Measurements from ENCODE around the gene UIMC1.
"Not testable (repeated sequence)": the region's sequence is repeated elsewhere in the genome, so short reads cannot be mapped to it uniquely, and the experiment has no call there.

UIMC1 gene

DNA sequence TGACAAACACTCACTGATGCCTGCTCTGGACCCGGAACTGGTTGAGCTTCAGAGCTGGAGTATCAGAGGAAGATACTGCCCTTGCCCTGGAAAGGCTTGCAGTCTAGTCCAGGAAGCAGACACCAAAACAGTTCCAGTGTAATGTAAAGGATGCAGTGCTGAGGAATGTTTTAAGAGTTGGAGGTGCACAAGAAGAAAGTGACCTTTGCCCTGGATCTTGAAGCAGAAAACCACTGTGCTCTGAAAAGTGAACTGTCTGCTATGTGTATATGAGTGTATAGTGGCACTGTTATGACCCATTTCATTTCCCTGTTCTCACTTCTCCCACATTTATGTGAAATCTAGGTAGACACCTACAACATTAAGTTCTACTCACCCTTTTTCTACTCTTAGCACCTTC lies 18.0 kb upstream of the UIMC1 start:
- Mint-ChIP-seq H3K36me3 (ENCODE audit: low read depth) (peaks cover 25% of the 10 kb centered on the region), H3K27ac (no peak overlapping the region), H3K4me1 (peaks cover 30% of the 10 kb centered on the region), H3K9me3 (no peaks in the 10 kb centered on the region), H3K4me3 (peak overlapping the region; percentile 33), H3K27me3 (no peaks in the 10 kb centered on the region)
- no peak for ATAC-seq
- DNase-seq = no peak

DNA sequence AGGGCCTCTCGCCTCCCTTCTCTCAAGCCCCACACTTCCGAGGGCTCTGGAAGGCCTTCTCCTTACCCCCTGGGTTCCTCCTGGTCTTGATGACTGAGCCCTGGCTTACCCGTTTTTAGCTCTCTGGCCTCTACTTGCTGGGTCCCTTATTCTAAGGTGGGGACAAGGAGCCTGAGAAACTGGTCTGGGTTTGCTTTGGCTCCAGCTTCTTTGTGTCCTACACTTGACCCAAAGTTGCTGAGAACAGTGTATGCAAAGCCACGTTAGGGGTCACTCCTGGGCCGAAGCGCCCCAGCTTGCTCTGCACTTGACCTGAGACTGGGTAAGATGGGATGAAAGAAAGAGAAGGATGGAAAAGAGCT lies 16.7 kb upstream of the UIMC1 start:
- Mint-ChIP-seq H3K36me3 (ENCODE audit: low read depth) (peaks cover 18% of the 10 kb centered on the region), H3K4me3 (peak overlapping the region; percentile 98), H3K27ac (peak overlapping the region; percentile 96), H3K9me3 (no peaks in the 10 kb centered on the region), H3K4me1 (peaks cover 28% of the 10 kb centered on the region), H3K27me3 (no peaks in the 10 kb centered on the region)
- DNase-seq = peak; percentile 16
- ATAC-seq = peak; percentile 8

DNA sequence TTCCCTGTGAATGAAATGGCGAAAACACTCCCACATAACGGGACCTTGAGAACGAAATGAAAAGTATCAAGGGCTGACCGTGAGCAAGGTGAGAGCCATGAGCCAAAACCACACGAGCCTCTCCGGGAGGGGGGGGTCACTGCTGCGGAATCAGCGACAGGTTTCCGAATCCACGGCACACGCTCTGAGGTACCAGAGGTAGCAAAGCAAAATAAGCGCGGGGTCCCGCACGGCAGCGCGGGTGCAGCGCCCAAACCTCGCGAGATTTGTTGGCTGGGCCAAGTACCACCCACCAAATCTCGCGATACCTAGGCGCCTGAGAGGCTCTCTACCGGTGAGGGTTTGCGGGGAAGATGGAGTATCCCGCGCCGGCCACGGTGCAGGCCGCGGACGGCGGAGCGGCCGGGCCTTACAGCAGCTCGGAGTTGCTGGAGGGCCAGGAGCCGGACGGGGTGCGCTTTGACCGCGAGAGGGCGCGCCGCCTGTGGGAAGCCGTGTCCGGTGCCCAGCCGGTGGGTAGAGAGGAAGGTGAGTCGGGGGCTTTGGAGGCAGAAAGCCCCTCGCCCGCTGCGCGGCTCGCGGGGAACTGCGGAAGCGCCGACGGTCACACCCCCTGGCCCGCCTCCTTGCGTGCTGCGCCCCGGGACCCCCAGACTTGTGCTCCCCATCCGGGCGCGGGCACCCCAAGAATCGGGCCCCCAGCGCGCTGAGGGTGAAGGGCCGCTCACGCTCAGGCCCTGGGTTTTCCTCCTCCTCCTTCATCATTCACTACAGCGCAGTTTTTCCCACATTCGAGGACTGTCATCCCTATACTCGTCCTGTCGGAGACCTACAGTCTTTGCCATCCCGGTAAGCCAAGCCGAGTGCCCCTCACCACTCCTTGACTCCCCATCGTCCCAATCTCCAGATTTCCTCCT lies 16.1 kb upstream of the UIMC1 start, which contains the start of gene ZNF346:
TSS of gene ZNF346 (plus strand) at position 311 of the 917 bp plus-strand sequence. CDS start at position 354, 43 bp downstream.
- DNase-seq = peak; percentile 92
- H3K4me1 Mint-ChIP-seq = peaks cover 28% of the 10 kb centered on the region
- H3K27ac Mint-ChIP-seq = peak within 1 kb of the TSS; percentile 96
- peak within 1 kb of the TSS; percentile 98 for H3K4me3 Mint-ChIP-seq
- no peaks in the 10 kb centered on the region for H3K9me3 Mint-ChIP-seq
- H3K36me3 Mint-ChIP-seq (ENCODE audit: low read depth) = peaks cover 16% of the 10 kb centered on the region
- H3K27me3 Mint-ChIP-seq = no peaks in the 10 kb centered on the region
- peak; percentile 98 for ATAC-seq

DNA sequence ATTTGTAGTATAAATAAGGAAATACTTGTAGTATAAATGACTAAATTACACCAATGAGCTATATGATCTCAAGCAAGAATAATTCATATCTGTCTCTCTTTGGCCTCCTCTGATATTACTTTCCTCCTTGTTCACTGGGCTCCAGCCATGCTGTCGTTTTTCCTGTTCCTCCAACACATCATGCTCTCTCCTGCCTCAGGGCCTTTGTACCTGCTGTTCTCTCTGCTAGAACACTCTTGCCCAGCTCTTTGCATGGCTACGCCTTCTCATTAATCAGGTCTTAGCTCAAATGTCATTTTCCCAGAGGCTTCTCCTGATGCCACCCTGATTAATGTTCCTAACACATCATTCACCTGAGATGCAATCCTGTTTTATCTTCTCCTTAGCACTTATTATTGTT lies 13.5 kb upstream of the UIMC1 start:
- Mint-ChIP-seq H3K4me1 (peaks cover 24% of the 10 kb centered on the region), H3K4me3 (no peak overlapping the region), H3K27ac (no peak overlapping the region), H3K27me3 (no peaks in the 10 kb centered on the region), H3K9me3 (no peaks in the 10 kb centered on the region), H3K36me3 (ENCODE audit: low read depth) (peaks cover 7% of the 10 kb centered on the region)
- DNase-seq = no peak
- ATAC-seq = no peak

DNA sequence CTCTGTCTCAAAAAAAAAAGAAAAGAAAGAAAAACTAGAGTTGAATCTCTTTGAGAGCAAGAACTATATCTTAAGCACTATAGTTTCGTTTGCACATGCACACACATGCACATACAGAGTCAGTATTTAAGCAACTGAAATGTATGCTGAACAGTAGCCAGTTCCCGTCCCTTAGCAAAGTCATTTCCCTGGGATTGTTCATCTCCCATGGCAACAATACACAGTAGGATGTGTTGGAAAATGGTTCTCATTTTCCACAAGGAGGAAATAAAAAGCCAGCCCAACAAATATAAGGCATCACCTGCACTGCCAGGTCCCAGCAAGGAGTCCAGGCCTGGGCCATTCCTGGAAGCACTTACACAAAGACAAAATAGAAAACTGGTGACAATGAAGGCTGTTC lies 11.8 kb upstream of the UIMC1 start:
- peaks cover 11% of the 10 kb centered on the region for H3K4me1 Mint-ChIP-seq
- H3K27me3 Mint-ChIP-seq = no peaks in the 10 kb centered on the region
- H3K36me3 Mint-ChIP-seq (ENCODE audit: low read depth) = no peaks in the 10 kb centered on the region
- ATAC-seq = no peak
- H3K4me3 Mint-ChIP-seq = no peak overlapping the region
- DNase-seq = no peak
- H3K27ac Mint-ChIP-seq = no peak overlapping the region
- no peaks in the 10 kb centered on the region for H3K9me3 Mint-ChIP-seq

GRCh38 chr5:177015156-177015555 lies 8.6 kb upstream of the UIMC1 start:
- Mint-ChIP-seq H3K9me3 (no peaks in the 10 kb centered on the region), H3K27ac (no peak overlapping the region), H3K4me3 (no peak overlapping the region), H3K36me3 (ENCODE audit: low read depth) (no peaks in the 10 kb centered on the region), H3K4me1 (no peaks in the 10 kb centered on the region), H3K27me3 (no peaks in the 10 kb centered on the region)
- no peak for DNase-seq
- ATAC-seq = no peak

DNA sequence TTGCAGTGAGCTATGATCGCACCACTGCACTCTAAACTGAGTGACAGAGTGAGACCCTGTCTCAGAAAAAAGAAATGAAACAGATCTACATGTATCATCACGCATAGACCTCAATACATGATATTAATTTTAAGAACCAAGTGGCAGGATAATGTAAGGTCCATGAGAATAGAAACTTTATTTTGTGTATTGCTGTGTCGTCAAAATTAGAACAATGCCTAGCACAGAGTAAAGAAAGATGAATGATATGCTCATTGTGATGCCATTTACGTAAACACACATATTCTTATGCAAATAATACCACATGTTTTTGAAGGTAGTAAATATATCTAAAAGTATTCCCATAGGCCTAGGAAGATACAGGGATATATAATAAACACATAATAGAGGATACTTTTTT lies 3.6 kb upstream of the UIMC1 start:
- H3K27me3 Mint-ChIP-seq = no peaks in the 10 kb centered on the region

DNA sequence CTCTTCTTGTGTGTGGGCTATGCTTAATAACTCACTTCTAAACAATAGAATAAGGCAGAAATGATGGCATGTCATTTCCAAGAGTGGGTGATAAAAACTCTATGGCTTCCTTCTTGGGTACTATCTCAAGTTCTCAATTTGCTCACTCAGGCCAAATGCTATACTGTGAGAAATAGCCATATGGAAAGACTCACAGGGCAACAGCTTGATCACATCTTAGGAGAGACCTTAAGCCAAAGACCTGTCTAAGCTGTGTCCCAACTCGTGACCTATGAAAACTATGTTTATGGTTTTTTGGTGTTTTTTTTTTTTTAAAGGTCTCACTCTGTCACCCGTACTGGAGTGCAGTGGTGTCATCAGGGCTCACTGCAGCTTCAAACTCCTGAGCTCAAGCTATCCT lies 2.1 kb upstream of the UIMC1 start:
- peaks cover 6% of the 10 kb centered on the region for H3K36me3 Mint-ChIP-seq (ENCODE audit: low read depth)
- no peaks in the 10 kb centered on the region for H3K27me3 Mint-ChIP-seq
- H3K27ac Mint-ChIP-seq = no peak overlapping the region
- H3K9me3 Mint-ChIP-seq = no peaks in the 10 kb centered on the region
- no peak for ATAC-seq
- no peak for DNase-seq
- H3K4me1 Mint-ChIP-seq = peaks cover 29% of the 10 kb centered on the region
- H3K4me3 Mint-ChIP-seq = no peak overlapping the region

More for the DNA sequence above, 3.6 kb upstream of the UIMC1 start:
- Mint-ChIP-seq H3K36me3 (ENCODE audit: low read depth) (peaks cover 6% of the 10 kb centered on the region), H3K9me3 (no peaks in the 10 kb centered on the region), H3K4me3 (no peak overlapping the region), H3K4me1 (peaks cover 15% of the 10 kb centered on the region), H3K27ac (no peak overlapping the region)
- ATAC-seq = no peak
- no peak for DNase-seq

GRCh38 chr5:177005619-177006264 lies 837 bp downstream of the UIMC1 start:
- Mint-ChIP-seq H3K4me3 (peak overlapping the region; percentile 92), H3K27ac (peak overlapping the region; percentile 95), H3K36me3 (ENCODE audit: low read depth) (peaks cover 12% of the 10 kb centered on the region), H3K4me1 (peaks cover 34% of the 10 kb centered on the region), H3K27me3 (no peaks in the 10 kb centered on the region), H3K9me3 (no peaks in the 10 kb centered on the region)
- DNase-seq (peak; percentile 77), ATAC-seq (peak; percentile 75)

DNA sequence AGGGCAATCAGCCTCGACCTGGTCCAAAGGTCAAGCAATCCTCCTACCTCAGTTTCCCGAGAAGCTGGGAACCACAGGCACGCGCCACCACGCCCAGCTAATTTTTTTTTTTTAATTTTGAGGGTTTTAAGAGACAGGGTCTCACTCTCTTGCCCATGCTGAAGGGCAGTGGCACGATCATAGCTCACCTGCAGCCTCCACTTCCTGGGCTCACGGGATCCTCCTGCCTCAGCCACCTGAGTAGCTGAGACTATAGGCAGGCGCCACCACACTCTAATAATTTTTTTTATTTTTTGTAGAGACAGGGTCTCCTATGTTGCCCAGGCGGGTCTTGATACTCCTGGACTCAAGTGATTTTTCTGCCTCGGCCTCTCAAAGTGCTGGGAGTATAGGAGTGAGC lies 1.6 kb downstream of the UIMC1 start:
- no peaks in the 10 kb centered on the region for H3K27me3 Mint-ChIP-seq
- no peak for ATAC-seq
- peak overlapping the region; percentile 92 for H3K4me3 Mint-ChIP-seq
- no peak for DNase-seq
- peaks cover 13% of the 10 kb centered on the region for H3K36me3 Mint-ChIP-seq (ENCODE audit: low read depth)
- peaks cover 35% of the 10 kb centered on the region for H3K4me1 Mint-ChIP-seq
- no peaks in the 10 kb centered on the region for H3K9me3 Mint-ChIP-seq
- H3K27ac Mint-ChIP-seq = no peak overlapping the region

DNA sequence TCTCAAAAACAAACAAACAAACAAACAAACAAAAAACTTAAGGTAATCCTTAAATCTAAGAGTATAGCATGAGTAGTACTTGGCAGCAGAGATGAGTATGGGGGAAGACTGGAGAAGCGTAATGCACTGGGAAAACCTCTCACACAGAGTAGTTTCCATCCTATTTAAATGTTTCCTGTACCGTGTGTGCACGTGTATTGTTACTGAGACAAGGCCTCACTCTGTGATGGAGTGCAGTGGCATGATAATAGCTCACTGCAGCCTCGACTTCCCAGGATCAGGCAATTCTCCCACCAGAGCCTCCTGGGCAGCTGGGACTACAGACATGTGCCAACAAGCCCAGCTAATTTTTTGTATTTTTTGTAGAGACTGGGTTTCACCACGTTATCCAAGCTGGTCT lies 2.9 kb downstream of the UIMC1 start:
- no peak for DNase-seq
- no peak for ATAC-seq
- Mint-ChIP-seq H3K9me3 (no peaks in the 10 kb centered on the region), H3K27me3 (no peaks in the 10 kb centered on the region), H3K4me1 (peaks cover 37% of the 10 kb centered on the region), H3K27ac (no peak overlapping the region), H3K4me3 (no peak overlapping the region), H3K36me3 (ENCODE audit: low read depth) (peaks cover 16% of the 10 kb centered on the region)

DNA sequence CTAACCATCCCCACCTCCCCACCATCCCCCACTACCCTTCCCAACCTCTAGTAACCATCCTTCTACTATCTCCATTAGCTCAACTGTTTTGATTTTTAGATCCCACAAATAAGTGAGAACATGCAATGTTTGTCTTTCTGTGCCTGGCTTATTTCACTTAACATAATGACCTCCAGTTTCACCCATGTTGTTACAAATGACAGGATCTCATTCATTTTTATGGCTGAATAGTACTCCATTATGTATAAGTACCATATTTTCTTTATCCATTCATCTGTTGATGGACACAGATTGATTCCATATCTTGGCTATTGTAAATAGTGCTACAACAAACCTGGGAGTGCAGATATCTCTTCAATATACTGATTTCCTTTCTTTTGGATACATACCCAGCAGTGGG lies 7.1 kb downstream of the UIMC1 start:
- ATAC-seq, H3K27ac Mint-ChIP-seq, H3K4me3 Mint-ChIP-seq, H3K27me3 Mint-ChIP-seq, H3K9me3 Mint-ChIP-seq, DNase-seq: not testable (repeated sequence)
- peaks cover 25% of the 10 kb centered on the region for H3K36me3 Mint-ChIP-seq (ENCODE audit: low read depth)
- H3K4me1 Mint-ChIP-seq = peaks cover 43% of the 10 kb centered on the region

- H3K4me1 Mint-ChIP-seq = peaks cover 39% of the 10 kb centered on the region
- DNase-seq = no peak
- H3K27ac Mint-ChIP-seq = no peak overlapping the region
- no peaks in the 10 kb centered on the region for H3K27me3 Mint-ChIP-seq
- H3K9me3 Mint-ChIP-seq = peaks cover 3% of the 10 kb centered on the region
- ATAC-seq = no peak
- no peak overlapping the region for H3K4me3 Mint-ChIP-seq
- H3K36me3 Mint-ChIP-seq (ENCODE audit: low read depth) = peaks cover 27% of the 10 kb centered on the region
These were observed 7.8 kb downstream of the UIMC1 start for GRCh38 chr5:176998828-176999227.

GRCh38 chr5:176996780-176997179 lies 9.8 kb downstream of the UIMC1 start:
- Mint-ChIP-seq H3K36me3 (ENCODE audit: low read depth) (peaks cover 29% of the 10 kb centered on the region), H3K27me3 (no peaks in the 10 kb centered on the region), H3K9me3 (peaks cover 3% of the 10 kb centered on the region), H3K4me1 (peaks cover 38% of the 10 kb centered on the region), H3K4me3 (no peak overlapping the region), H3K27ac (peak overlapping the region; percentile 23)
- ATAC-seq = no peak
- DNase-seq = no peak
